Mesenchymal stem cell (in vitro differentiated cells and primary cell): ENCODE measurements around the gene ANKRD1. TPM values are rescaled to one million over a fixed set of nuclear protein-coding genes. Genes with fewer than 3 reads are reported as not detected.
A peak's percentile ranks its signal among the peaks of the same experiment; 100 is the strongest.

Experiments
- DNase-seq: peaks from one replicate; pipeline ENCODE4 v3.0.0-alpha.2; 2013
- H2AFZ ChIP-seq: one replicate; pipeline ENCODE4 v1.6.1; 2013; ENCODE audit warnings: low read depth, mild to moderate bottlenecking, control low read depth, inconsistent platforms, low read length, moderate library complexity
- H2AK5ac ChIP-seq: 2 replicates; pipeline ENCODE4 v1.6.1; 2013; ENCODE audit warnings: low read length, moderate library complexity, mild to moderate bottlenecking, inconsistent platforms; ENCODE audit not compliant: severe bottlenecking
- H2BK120ac ChIP-seq: one replicate; pipeline ENCODE4 v1.6.1; 2013; ENCODE audit warnings: low read depth, mild to moderate bottlenecking, inconsistent platforms, low read length, moderate library complexity
- H2BK12ac ChIP-seq, 2 experiments: one replicate each; pipeline ENCODE4 v1.6.1; 2013; ENCODE audit warnings: inconsistent platforms in 2 of 2, low read length in 2 of 2, mild to moderate bottlenecking in 2 of 2, moderate library complexity in 2 of 2, control low read depth in 1 of 2
- H2BK15ac ChIP-seq: one replicate; pipeline ENCODE4 v1.6.1; 2013; ENCODE audit warnings: mild to moderate bottlenecking, low read depth, inconsistent platforms; ENCODE audit not compliant: poor library complexity, severe bottlenecking
- H2BK5ac ChIP-seq: 2 replicates; pipeline ENCODE4 v1.6.1; 2013; ENCODE audit warnings: low read depth, mild to moderate bottlenecking, low read length, control low read depth, inconsistent platforms; ENCODE audit not compliant: poor library complexity, severe bottlenecking
- H3K14ac ChIP-seq, 2 experiments: one replicate each; pipeline ENCODE4 v1.6.1; 2013; ENCODE audit warnings: inconsistent platforms in 2 of 2, low read length in 2 of 2, control low read depth in 1 of 2, mild to moderate bottlenecking in 1 of 2, moderate library complexity in 1 of 2
- H3K18ac ChIP-seq, 2 experiments: one replicate each; pipeline ENCODE4 v1.6.1; 2013; ENCODE audit warnings: inconsistent platforms in 2 of 2, low read length in 2 of 2, control low read depth in 1 of 2, low read depth in 1 of 2, mild to moderate bottlenecking in 1 of 2
- H3K23ac ChIP-seq, 2 experiments: one replicate each; pipeline ENCODE4 v1.6.1; 2013; ENCODE audit warnings: inconsistent platforms in 2 of 2, low read length in 2 of 2, mild to moderate bottlenecking in 2 of 2, moderate library complexity in 2 of 2, control low read depth in 1 of 2
- H3K27ac ChIP-seq: 2 replicates; pipeline ENCODE4 v1.5.1; 2013; ENCODE audit warnings: mild to moderate bottlenecking, moderate library complexity, low read length, control low read depth, inconsistent platforms; ENCODE audit not compliant: poor library complexity, severe bottlenecking
- H3K27me3 ChIP-seq, 2 experiments: 2 replicates each; pipeline versions ENCODE4 v1.6.1 to v1.7.0; 2013; ENCODE audit warnings: low read length in 2 of 2, mild to moderate bottlenecking in 2 of 2, moderate library complexity in 2 of 2, control low read depth in 1 of 2, inconsistent platforms in 1 of 2; ENCODE audit not compliant: control insufficient read depth in 1 of 2, insufficient read depth in 1 of 2
- H3K36me3 ChIP-seq, 2 experiments: 2 replicates each; pipeline versions ENCODE4 v1.6.1 to v1.7.0; 2013; ENCODE audit warnings: low read length in 2 of 2, control low read depth in 1 of 2, inconsistent platforms in 1 of 2, low read depth in 1 of 2, mild to moderate bottlenecking in 1 of 2; ENCODE audit not compliant: insufficient read depth in 2 of 2, control insufficient read depth in 1 of 2
- H3K4ac ChIP-seq, 2 experiments: one replicate each; pipeline ENCODE4 v1.6.1; 2013; ENCODE audit warnings: inconsistent platforms in 2 of 2, low read length in 2 of 2, mild to moderate bottlenecking in 2 of 2, moderate library complexity in 2 of 2, control low read depth in 1 of 2, low read depth in 1 of 2
- H3K4me1 ChIP-seq: 2 replicates; pipeline ENCODE4 v1.6.1; 2013; ENCODE audit warnings: low read depth, low read length, control low read depth; ENCODE audit not compliant: control insufficient read depth, insufficient read depth
- H3K4me2 ChIP-seq: 2 replicates; pipeline ENCODE4 v1.6.1; 2013; ENCODE audit warnings: low read length, mild to moderate bottlenecking, inconsistent platforms; ENCODE audit not compliant: poor library complexity, severe bottlenecking
- H3K4me3 ChIP-seq, 2 experiments: 2 replicates each; pipeline versions ENCODE4 v1.5.1 to v1.7.0; 2013; ENCODE audit warnings: low read length in 2 of 2, mild to moderate bottlenecking in 2 of 2, control low read depth in 1 of 2, low read depth in 1 of 2; ENCODE audit not compliant: insufficient read depth in 1 of 2
- H3K79me1 ChIP-seq: replicated peaks from 2 replicates; pipeline ENCODE4 v1.6.1; 2013; ENCODE audit warnings: mild to moderate bottlenecking, control low read depth, low read length, inconsistent platforms; ENCODE audit not compliant: poor library complexity, severe bottlenecking
- H3K9ac ChIP-seq: 2 replicates; pipeline ENCODE4 v1.7.0; 2013; ENCODE audit warnings: mild to moderate bottlenecking, low read length, moderate library complexity
- H3K9me3 ChIP-seq: 2 replicates; pipeline ENCODE4 v1.7.0; 2013; ENCODE audit warnings: mild to moderate bottlenecking, low read length; ENCODE audit not compliant: control insufficient read depth
- H4K8ac ChIP-seq: one replicate; pipeline ENCODE4 v1.6.1; 2013; ENCODE audit warnings: inconsistent platforms, mild to moderate bottlenecking, low read length, moderate library complexity
- H4K91ac ChIP-seq: one replicate; pipeline ENCODE4 v1.6.1; 2013; ENCODE audit warnings: mild to moderate bottlenecking, low read length, inconsistent platforms
- WGBS: methylation state at CpG from one replicate; pipeline ENCODE4 v1.1.7; 2013; ENCODE audit warnings: mixed read lengths; 5-methylcytosine and 5-hydroxymethylcytosine counted together
- polyA plus RNA-seq, 2 experiments: library from polyadenylated mRNA; stranded (reverse); fragments of 200-250 nt; gene quantifications; one replicate each; pipeline ENCODE4 v1.2.3, GENCODE V29; 2013

Gene ANKRD1
- 70.3 TPM for polyA plus RNA-seq (2013, experiment 1 of 2)
- 68.3 TPM for polyA plus RNA-seq (2013, experiment 2 of 2)

DNA sequence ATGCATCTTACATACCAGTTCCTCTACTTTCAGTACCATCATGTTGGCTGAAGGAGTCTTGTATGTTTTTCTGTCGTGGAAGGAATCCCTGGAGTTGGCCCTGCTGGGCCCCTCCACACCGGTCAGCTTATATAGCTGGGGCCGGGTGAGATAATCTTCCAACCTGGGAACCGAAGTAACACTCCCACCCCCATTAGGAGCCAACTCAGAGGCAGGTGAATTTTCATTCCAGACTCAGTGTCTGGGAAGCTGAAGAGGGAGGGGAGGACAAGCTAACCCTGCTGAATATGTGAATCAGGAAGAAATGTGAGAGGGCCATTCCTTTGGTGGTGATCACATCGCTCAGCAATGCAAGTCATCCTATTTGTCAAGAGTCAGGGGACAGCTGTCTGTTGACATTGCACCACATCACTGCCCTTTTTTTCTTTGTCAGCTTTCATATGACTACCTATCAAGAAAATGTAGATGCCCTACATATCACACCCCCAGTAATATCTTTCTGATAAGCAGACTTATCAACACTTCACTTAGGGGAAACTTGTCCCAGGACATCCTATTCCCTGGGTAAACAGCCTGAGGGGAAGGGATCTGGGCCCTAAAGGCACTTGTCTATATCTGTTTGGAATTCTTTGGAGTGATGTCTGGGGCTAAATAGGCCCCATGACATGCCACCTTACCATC is at the start of gene ANKRD1:
ANKRD1 (minus strand) TSS at position 102 of the 681 bp plus-strand sequence; CDS start at position 42, 60 bp downstream.
- H3K14ac ChIP-seq, result no peak within 1 kb of the TSS
- H2BK5ac ChIP-seq, result peak within 1 kb of the TSS; percentile 46
- H3K9me3 ChIP-seq, result no peaks in the 10 kb centered on the region
- H3K27me3 ChIP-seq, result no peaks in the 10 kb centered on the region
- H3K23ac ChIP-seq, result peak within 1 kb of the TSS in 1 of 2 experiments; percentile 42
- H2AK5ac ChIP-seq, result peak within 1 kb of the TSS; percentile 92
- 3% methylated on average over 3 of the region's 5 CpGs for WGBS
- H3K9ac ChIP-seq, result no peak within 1 kb of the TSS
- no peaks in the 10 kb centered on the region for H3K36me3 ChIP-seq
- H3K79me1 ChIP-seq, result peaks cover 1% of the 10 kb centered on the region
- H2BK120ac ChIP-seq, result peak within 1 kb of the TSS; percentile 62
- H3K18ac ChIP-seq, result peak within 1 kb of the TSS; percentile 95 to 96
- DNase-seq, result peak; percentile 88
- no peak within 1 kb of the TSS for H3K4me3 ChIP-seq
- peak within 1 kb of the TSS; percentile 58 for H3K4me2 ChIP-seq
- peak within 1 kb of the TSS; percentile 13 to 72 for H2BK12ac ChIP-seq
- H3K4ac ChIP-seq, result peak within 1 kb of the TSS; percentile 74 to 89
- H4K91ac ChIP-seq, result peak within 1 kb of the TSS; percentile 83
- H3K27ac ChIP-seq, result peak within 1 kb of the TSS; percentile 87
- peak within 1 kb of the TSS; percentile 44 for H2BK15ac ChIP-seq
- H2AFZ ChIP-seq, result peak within 1 kb of the TSS; percentile 53
- peaks cover 5% of the 10 kb centered on the region for H3K4me1 ChIP-seq
- H4K8ac ChIP-seq, result peak within 1 kb of the TSS; percentile 95

DNA sequence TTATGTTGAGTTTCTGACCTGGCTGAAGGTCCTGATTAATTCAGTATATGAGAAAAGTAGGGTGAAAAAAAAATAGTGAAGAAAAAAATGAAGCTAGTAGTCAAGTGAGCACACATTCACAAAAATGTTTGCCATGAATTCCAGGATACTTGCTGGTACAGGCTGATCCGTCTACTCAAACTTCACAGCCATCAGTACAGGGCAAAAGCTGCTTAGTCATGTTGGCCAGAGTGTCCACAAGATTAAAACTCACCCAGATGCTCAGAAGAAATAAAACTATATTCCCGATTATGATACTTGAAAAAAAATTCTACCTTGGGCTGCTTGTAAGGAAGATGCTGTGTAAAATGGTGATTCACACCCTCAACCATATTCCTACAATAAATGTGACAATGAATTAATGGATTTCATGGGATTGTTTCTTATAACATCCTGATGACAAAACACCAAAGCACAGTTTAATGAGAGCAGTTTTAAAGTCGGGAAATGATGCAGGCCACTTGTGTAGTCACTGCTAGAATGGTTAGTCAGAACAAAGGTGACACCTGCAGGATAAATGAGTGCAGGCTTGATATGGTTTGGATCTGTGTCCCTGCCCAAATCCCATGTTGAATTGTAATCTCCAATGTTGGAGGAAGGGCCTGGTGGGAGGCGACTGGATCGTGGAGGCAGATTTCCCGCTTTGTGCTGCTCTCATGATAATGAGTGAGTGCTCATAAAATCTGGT is 49.2 kb upstream of the ANKRD1 start:
- Histone ChIP-seq H3K79me1 (no peaks in the 10 kb centered on the region), H4K8ac (peak overlapping the region; percentile 60), H3K23ac (no peak overlapping the region), H2BK120ac (peak overlapping the region; percentile 34), H2AK5ac (no peak overlapping the region), H2BK5ac (no peak overlapping the region), H3K27ac (no peak overlapping the region), H3K27me3 (no peaks in the 10 kb centered on the region), H3K4me3 (no peak overlapping the region), H2BK12ac (peak overlapping the region in 1 of 2 experiments; percentile 29), H3K9ac (no peak overlapping the region), H4K91ac (peak overlapping the region; percentile 39), H3K4me1 (peaks cover 5% of the 10 kb centered on the region), H3K4ac (no peak overlapping the region), H2AFZ (no peak overlapping the region), H3K36me3 (no peaks in the 10 kb centered on the region), H3K18ac (peak overlapping the region; percentile 1 to 33), H3K14ac (no peak overlapping the region), H2BK15ac (no peak overlapping the region), H3K9me3 (peaks cover 3% of the 10 kb centered on the region), H3K4me2 (no peak overlapping the region)
- 63% methylated on average over 5 of the region's 6 CpGs for WGBS
- peak; percentile 46 for DNase-seq

DNA sequence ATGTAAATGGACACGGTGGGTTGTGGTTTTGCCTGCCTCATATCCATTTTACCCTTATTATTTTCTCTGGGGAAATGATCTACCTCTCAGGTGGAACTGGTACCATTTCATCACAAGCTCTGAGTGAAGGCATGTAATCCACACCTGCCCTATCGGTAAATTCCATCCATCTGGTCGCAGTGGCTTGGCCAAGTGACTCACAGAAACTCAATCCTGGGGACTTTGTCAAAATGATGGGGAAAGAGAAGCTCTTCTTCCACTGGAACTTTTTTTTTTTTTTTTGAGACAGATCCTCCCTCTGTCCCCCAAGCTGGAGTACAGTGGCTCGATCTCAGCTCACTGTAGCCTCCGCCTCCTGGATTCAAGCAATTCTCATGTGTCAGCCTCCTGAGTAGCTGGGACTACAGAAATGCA is 48.2 kb upstream of the ANKRD1 start:
- H2BK5ac ChIP-seq, result no peak overlapping the region
- H3K18ac ChIP-seq, result no peak overlapping the region
- H3K4me1 ChIP-seq, result peaks cover 5% of the 10 kb centered on the region
- H2AFZ ChIP-seq, result no peak overlapping the region
- H3K14ac ChIP-seq, result no peak overlapping the region
- H3K4ac ChIP-seq, result no peak overlapping the region
- peak; percentile 3 for DNase-seq
- no peak overlapping the region for H3K4me2 ChIP-seq
- no peak overlapping the region for H3K4me3 ChIP-seq
- H3K9ac ChIP-seq, result no peak overlapping the region
- no peaks in the 10 kb centered on the region for H3K36me3 ChIP-seq
- no peak overlapping the region for H2BK120ac ChIP-seq
- H3K79me1 ChIP-seq, result no peaks in the 10 kb centered on the region
- H3K23ac ChIP-seq, result no peak overlapping the region
- no peak overlapping the region for H4K91ac ChIP-seq
- H3K27ac ChIP-seq, result no peak overlapping the region
- WGBS, result 18% methylated on average over 4 of the region's 5 CpGs
- H2BK12ac ChIP-seq, result peak overlapping the region in 1 of 2 experiments; percentile 53
- H2BK15ac ChIP-seq, result no peak overlapping the region
- no peaks in the 10 kb centered on the region for H3K9me3 ChIP-seq
- no peak overlapping the region for H4K8ac ChIP-seq
- no peaks in the 10 kb centered on the region for H3K27me3 ChIP-seq
- H2AK5ac ChIP-seq, result peak overlapping the region; percentile 58
